ENCODE measurements around the gene HAPLN3.

HAPLN3 gene

GRCh38 chr15:88891540-88892254 lies 3.6 kb downstream of the HAPLN3 start:
- no peak for DNase-seq (ENCODE audit: low read depth)

- DNase-seq (ENCODE audit: low read depth) = no peak
These were observed 4.8 kb downstream of the HAPLN3 start for GRCh38 chr15:88890495-88890894.

GRCh38 chr15:88888719-88889118 lies 6.6 kb downstream of the HAPLN3 start:
- no peak for DNase-seq (ENCODE audit: low read depth)

- DNase-seq (ENCODE audit: low read depth) = no peak
These were observed 8.2 kb downstream of the HAPLN3 start for GRCh38 chr15:88887068-88887580.

- DNase-seq (ENCODE audit: low read depth) = no peak
These were observed 12.6 kb downstream of the HAPLN3 start for GRCh38 chr15:88882785-88883184.

- DNase-seq (ENCODE audit: low read depth) = no peak
These were observed 13.6 kb downstream of the HAPLN3 start for GRCh38 chr15:88881775-88882174.

GRCh38 chr15:88880944-88881740 lies 14.2 kb downstream of the HAPLN3 start:
- DNase-seq (ENCODE audit: low read depth) = no peak

- DNase-seq (ENCODE audit: low read depth) = no peak
These were observed 16.6 kb downstream of the HAPLN3 start for GRCh38 chr15:88878720-88879184.

GRCh38 chr15:88877906-88878305 lies 17.4 kb downstream of the HAPLN3 start:
- DNase-seq (ENCODE audit: low read depth) = no peak

- DNase-seq (ENCODE audit: low read depth) = no peak
These were observed 17.9 kb downstream of the HAPLN3 start for GRCh38 chr15:88877415-88877814.

GRCh38 chr15:88876573-88876972 lies 18.8 kb downstream of the HAPLN3 start:
- no peak for DNase-seq (ENCODE audit: low read depth)

GRCh38 chr15:88874684-88875083 lies 20.7 kb downstream of the HAPLN3 start:
- DNase-seq (ENCODE audit: low read depth) = no peak

- DNase-seq (ENCODE audit: low read depth) = no peak
These were observed 21.1 kb downstream of the HAPLN3 start for GRCh38 chr15:88874275-88874674.

- no peak for DNase-seq (ENCODE audit: low read depth)
These were observed 21.6 kb downstream of the HAPLN3 start for GRCh38 chr15:88873786-88874185.

GRCh38 chr15:88872706-88873105 lies 22.6 kb downstream of the HAPLN3 start:
- no peak for DNase-seq (ENCODE audit: low read depth)

- no peak for DNase-seq (ENCODE audit: low read depth)
These were observed 23.2 kb downstream of the HAPLN3 start for GRCh38 chr15:88872106-88872505.

- DNase-seq (ENCODE audit: low read depth) = no peak
These were observed 24.0 kb downstream of the HAPLN3 start for GRCh38 chr15:88871313-88871712.

GRCh38 chr15:88866295-88866881 lies 29.0 kb downstream of the HAPLN3 start:
- DNase-seq (ENCODE audit: low read depth) = no peak

GRCh38 chr15:88865498-88866099 lies 29.7 kb downstream of the HAPLN3 start:
- no peak for DNase-seq (ENCODE audit: low read depth)

- no peak for DNase-seq (ENCODE audit: low read depth)
These were observed 30.4 kb downstream of the HAPLN3 start for GRCh38 chr15:88864861-88865497.

- no peak for DNase-seq (ENCODE audit: low read depth)
These were observed 31.9 kb downstream of the HAPLN3 start for GRCh38 chr15:88863412-88863811.

- no peak for DNase-seq (ENCODE audit: low read depth)
These were observed 35.1 kb downstream of the HAPLN3 start for GRCh38 chr15:88860212-88860611.
